Measurements from ENCODE around the gene USP6.
"Not testable (repeated sequence)": the region's sequence is repeated elsewhere in the genome, so short reads cannot be mapped to it uniquely, and the experiment has no call there.

Gene USP6

GRCh38 chr17:5139458-5139732, 23.6 kb downstream of the USP6 start:
- no peak for ATAC-seq

DNA sequence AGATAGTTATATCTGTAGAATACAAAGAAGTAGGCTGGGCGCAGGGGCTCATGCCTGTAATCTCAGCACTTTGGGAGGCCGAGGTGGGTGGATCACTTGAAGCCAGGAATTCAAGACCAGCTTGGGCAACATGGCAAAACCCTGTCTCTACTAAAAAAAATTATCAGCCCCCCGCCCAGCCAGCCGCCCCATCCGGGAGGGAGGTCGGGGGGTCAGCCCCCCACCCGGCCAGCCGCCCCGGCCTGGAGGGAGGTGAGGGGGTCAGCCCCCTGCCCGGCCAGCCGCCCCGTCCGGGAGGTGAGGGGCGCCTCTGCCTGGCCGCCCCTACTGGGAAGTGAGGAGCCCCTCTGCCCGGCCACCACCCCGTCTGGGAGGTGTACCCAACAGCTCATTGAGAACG, 27.0 kb downstream of the USP6 start:
- ATAC-seq = not testable (repeated sequence)

More at GRCh38 chr17:5139458-5139732, 23.6 kb downstream of the USP6 start:
- TF ChIP-seq ESRRG (CRISPR knock-in tag; IDR thresholded peaks at IDR 0.05) (no peak), ARNTL (CRISPR knock-in tag; IDR thresholded peaks at IDR 0.05; ENCODE audit: borderline replicate concordance, low read depth) (no peak), POU6F1 (CRISPR knock-in tag; IDR thresholded peaks at IDR 0.05; ENCODE audit: borderline replicate concordance, low read depth) (no peak), ZNF8 (CRISPR knock-in tag; IDR thresholded peaks at IDR 0.05) (no peak)

GRCh38 chr17:5146122-5146521, 30.3 kb downstream of the USP6 start:
- ATAC-seq = not testable (repeated sequence)

DNA sequence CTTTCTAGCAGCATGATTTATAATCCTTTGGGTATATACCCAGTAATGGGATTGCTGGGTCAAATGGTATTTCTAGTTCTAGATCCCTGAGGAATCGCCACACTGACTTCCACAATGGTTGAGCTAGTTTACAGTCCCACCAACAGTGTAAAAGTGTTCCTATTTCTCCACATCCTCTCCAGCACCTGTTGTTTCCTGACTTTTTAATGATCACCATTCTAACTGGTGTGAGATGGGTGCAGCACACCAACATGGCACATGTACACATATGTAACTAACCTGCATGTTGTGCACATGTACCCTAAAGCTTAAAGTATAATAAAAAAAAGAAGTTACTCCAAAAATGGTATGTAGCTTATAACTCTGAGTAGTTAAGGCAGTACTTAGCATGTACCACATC, 44.9 kb downstream of the USP6 start:
- not testable (repeated sequence) for ATAC-seq

DNA sequence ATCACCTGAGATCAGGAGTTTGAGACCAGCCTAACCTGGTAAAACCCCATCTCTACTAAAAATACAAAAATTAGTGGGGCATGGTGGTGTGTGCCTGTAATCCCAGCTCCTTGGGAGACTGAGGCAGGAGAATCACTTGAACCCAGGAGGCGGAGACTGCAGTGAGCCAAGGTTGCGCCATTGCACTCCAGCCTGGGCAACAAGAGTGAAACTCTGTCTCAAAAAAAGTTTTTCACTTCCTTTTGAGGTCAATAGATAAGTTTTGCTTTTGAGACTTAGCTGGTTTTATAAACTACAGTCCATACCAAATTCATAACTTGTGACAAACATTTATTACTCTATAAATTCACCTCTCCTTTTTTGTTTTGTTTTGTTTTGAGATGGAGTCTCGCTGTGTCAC, 46.0 kb downstream of the USP6 start:
- not testable (repeated sequence) for ATAC-seq

- no peak for TF ChIP-seq ZFP30 (CRISPR knock-in tag; IDR thresholded peaks at IDR 0.05)
- TF ChIP-seq ISL1 (CRISPR knock-in tag; IDR thresholded peaks at IDR 0.05) = no peak
- no peak for TF ChIP-seq ZC3H10 (CRISPR knock-in tag; IDR thresholded peaks at IDR 0.05)
- TF ChIP-seq SNAI2 (CRISPR knock-in tag; IDR thresholded peaks at IDR 0.05) = no peak
- no peak for TF ChIP-seq RARB (CRISPR knock-in tag; IDR thresholded peaks at IDR 0.05)
- no peak for TF ChIP-seq CREB5 (CRISPR knock-in tag; IDR thresholded peaks at IDR 0.05; ENCODE audit: low read depth)
- TF ChIP-seq ZNF70 (CRISPR knock-in tag; IDR thresholded peaks at IDR 0.05) = no peak
- no peak for TF ChIP-seq ZNF8 (CRISPR knock-in tag; IDR thresholded peaks at IDR 0.05)
- no peak for TF ChIP-seq ESRRG (CRISPR knock-in tag; IDR thresholded peaks at IDR 0.05)
- TF ChIP-seq ARNTL (CRISPR knock-in tag; IDR thresholded peaks at IDR 0.05; ENCODE audit: borderline replicate concordance, low read depth) = no peak
- TF ChIP-seq TSHZ2 (CRISPR knock-in tag; IDR thresholded peaks at IDR 0.05) = no peak
- TF ChIP-seq TCF4 (CRISPR knock-in tag; IDR thresholded peaks at IDR 0.05; ENCODE audit: borderline replicate concordance) = no peak
- TF ChIP-seq, protein P1, sequence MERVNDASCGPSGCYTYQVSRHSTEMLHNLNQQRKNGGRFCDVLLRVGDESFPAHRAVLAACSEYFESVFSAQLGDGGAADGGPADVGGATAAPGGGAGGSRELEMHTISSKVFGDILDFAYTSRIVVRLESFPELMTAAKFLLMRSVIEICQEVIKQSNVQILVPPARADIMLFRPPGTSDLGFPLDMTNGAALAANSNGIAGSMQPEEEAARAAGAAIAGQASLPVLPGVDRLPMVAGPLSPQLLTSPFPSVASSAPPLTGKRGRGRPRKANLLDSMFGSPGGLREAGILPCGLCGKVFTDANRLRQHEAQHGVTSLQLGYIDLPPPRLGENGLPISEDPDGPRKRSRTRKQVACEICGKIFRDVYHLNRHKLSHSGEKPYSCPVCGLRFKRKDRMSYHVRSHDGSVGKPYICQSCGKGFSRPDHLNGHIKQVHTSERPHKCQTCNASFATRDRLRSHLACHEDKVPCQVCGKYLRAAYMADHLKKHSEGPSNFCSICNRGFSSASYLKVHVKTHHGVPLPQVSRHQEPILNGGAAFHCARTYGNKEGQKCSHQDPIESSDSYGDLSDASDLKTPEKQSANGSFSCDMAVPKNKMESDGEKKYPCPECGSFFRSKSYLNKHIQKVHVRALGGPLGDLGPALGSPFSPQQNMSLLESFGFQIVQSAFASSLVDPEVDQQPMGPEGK (CRISPR knock-in tag; IDR thresholded peaks at IDR 0.05; ENCODE audit: borderline replicate concordance) = no peak
- TF ChIP-seq CSDC2 (CRISPR knock-in tag; IDR thresholded peaks at IDR 0.05) = no peak
- no peak for TF ChIP-seq OSR1 (CRISPR knock-in tag; IDR thresholded peaks at IDR 0.05)
- no peak for TF ChIP-seq TOX (CRISPR knock-in tag; IDR thresholded peaks at IDR 0.05; ENCODE audit: borderline replicate concordance)
- no peak for TF ChIP-seq PPARA (CRISPR knock-in tag; IDR thresholded peaks at IDR 0.05; ENCODE audit: borderline replicate concordance)
- no peak for TF ChIP-seq CSRNP3 (CRISPR knock-in tag; IDR thresholded peaks at IDR 0.05)
Observed at GRCh38 chr17:5164436-5164835, 48.6 kb downstream of the USP6 start.

GRCh38 chr17:5165791-5166564, 50.1 kb downstream of the USP6 start:
- ATAC-seq = not testable (repeated sequence)

More at GRCh38 chr17:5164436-5164835, 48.6 kb downstream of the USP6 start:
- no peak for ATAC-seq

- ATAC-seq = not testable (repeated sequence)
Observed at GRCh38 chr17:5175027-5175426, 59.2 kb downstream of the USP6 start.

All from SK-N-SH treated with all-trans-retinoic acid at 6 μM for 48 hours (cell line).